K562 (cell line): ENCODE data around the gene ANKMY1. TPM values are rescaled to one million over a fixed set of nuclear protein-coding genes. Genes with fewer than 3 reads are reported as not detected.

Experiments
- ATAC-seq: fragments of 200-7000 bp; cut with Tn5 transposase; 3 replicates; pipeline ENCODE4 v1.9.1; 2020; ENCODE audit warnings: moderate library complexity
- BruUV-seq: library from RNA; stranded (reverse); fragments of 400-500 nt; replicated peaks from 2 replicates; lab custom pipeline; 2021; lab: Mats Ljungman, UMichigan
- CTCF ChIA-PET: fragments of 300-600 bp; formaldehyde crosslinking; extraction: SDS; loops from one replicate; lab custom pipeline; 2021; ENCODE audit warnings: low intra/inter-chr PET ratio; lab: Yijun Ruan, JAX
- POLR2A ChIA-PET: fragments of 300-600, 350-650 bp; sonication (Branson Sonifier 250); formaldehyde crosslinking; extraction: SDS; loops from one replicate; lab custom pipeline; 2021; ENCODE audit warnings: antibody characterized with exemption, inconsistent platforms; lab: Yijun Ruan, JAX
- DNase-seq, 4 experiments: peaks; one replicate each; pipeline versions ENCODE4 v3.0.0 to v3.0.0-alpha.2; 2011 to 2018; ENCODE audit warnings: low spot score in 3 of 4, mixed read lengths in 3 of 4; ENCODE audit errors: extremely low read depth in 1 of 4
- FAIRE-seq: peaks from 2 replicates; lab custom pipeline; 2011; peaks lifted over from hg19 to GRCh38; lab: Jason Lieb, UNC
- H2AFZ ChIP-seq: 2 replicates; pipeline ENCODE4 v1.6.0; 2011; ENCODE audit warnings: low read depth, low read length, control low read depth, inconsistent platforms
- H3K27ac ChIP-seq: fragments of 200-600 bp; 3 replicates; pipeline ENCODE4 v1.8.0; 2011; ENCODE audit warnings: low read depth, mild to moderate bottlenecking, control low read depth, inconsistent platforms, low read length, moderate library complexity, mixed read lengths; ENCODE audit errors: extremely low read depth
- H3K27me3 ChIP-seq, 2 experiments: fragments of 300-600 bp in 1 of 2; 2 replicates in 1 of 2; 3 replicates in 1 of 2; pipeline versions ENCODE4 v1.6.0 to v1.8.0; 2011; ENCODE audit warnings: inconsistent platforms in 2 of 2, low read length in 2 of 2, mild to moderate bottlenecking in 1 of 2, mixed read lengths in 1 of 2, moderate library complexity in 1 of 2; ENCODE audit not compliant: control insufficient read depth in 2 of 2, insufficient read depth in 2 of 2
- H3K36me3 ChIP-seq: fragments of 300-600 bp; 3 replicates; pipeline ENCODE4 v1.8.0; 2011; ENCODE audit warnings: mild to moderate bottlenecking, low read length, inconsistent platforms; ENCODE audit not compliant: control insufficient read depth, insufficient read depth
- H3K4me1 ChIP-seq, 2 experiments: fragments of 200-600 bp in 1 of 2; replicated peaks in 1 of 2; 2 replicates in 1 of 2; 3 replicates in 1 of 2; pipeline versions ENCODE4 v1.5.1 to v1.8.0; 2011; ENCODE audit warnings: inconsistent platforms in 2 of 2, low read length in 2 of 2, mild to moderate bottlenecking in 1 of 2, mixed read lengths in 1 of 2, moderate library complexity in 1 of 2; ENCODE audit not compliant: control insufficient read depth in 2 of 2, insufficient read depth in 2 of 2
- H3K4me2 ChIP-seq: 2 replicates; pipeline ENCODE4 v1.6.1; 2011; ENCODE audit warnings: low read length, control low read depth, inconsistent platforms, mixed read lengths; ENCODE audit not compliant: insufficient read depth
- H3K4me3 ChIP-seq: fragments of 200-600 bp; sonication (generic), shearing (Covaris generic); 2 replicates; pipeline ENCODE4 v1.5.1; 2016; ENCODE audit warnings: control low read depth, inconsistent platforms
- H3K79me2 ChIP-seq: fragments of 200-600 bp; 3 replicates; pipeline ENCODE4 v1.8.0; 2011; ENCODE audit warnings: low read length, inconsistent platforms; ENCODE audit not compliant: control insufficient read depth, insufficient read depth
- H3K9ac ChIP-seq, 2 experiments: 2 replicates each; pipeline versions ENCODE4 v1.6.0 to v1.6.1; 2011; ENCODE audit warnings: low read depth in 2 of 2, low read length in 2 of 2, control low read depth in 1 of 2, inconsistent platforms in 1 of 2, mild to moderate bottlenecking in 1 of 2, mixed read lengths in 1 of 2; ENCODE audit not compliant: insufficient read depth in 1 of 2
- H3K9me1 ChIP-seq: one replicate; pipeline ENCODE4 v1.6.0; 2011; ENCODE audit warnings: inconsistent platforms, mild to moderate bottlenecking, low read length, moderate library complexity; ENCODE audit not compliant: control insufficient read depth, insufficient read depth
- H3K9me3 ChIP-seq: replicated peaks from 2 replicates; pipeline ENCODE4 v1.5.1; 2011; ENCODE audit warnings: low read depth, low read length, inconsistent platforms; ENCODE audit not compliant: control insufficient read depth, insufficient read depth
- H4K20me1 ChIP-seq: replicated peaks from 2 replicates; pipeline ENCODE4 v1.6.1; 2011; ENCODE audit warnings: low read length, inconsistent platforms, mixed read lengths; ENCODE audit not compliant: control insufficient read depth, insufficient read depth
- FUS ChIP-seq: fragments of 200-400 bp; formaldehyde crosslinking; optimal IDR thresholded peaks from 2 replicates; pipeline ENCODE3; 2017; ENCODE audit warnings: low read depth, low read length
- PREB ChIP-seq: sonication (generic); formaldehyde crosslinking; IDR thresholded peaks from 2 replicates; pipeline ENCODE4 v1.8.1; 2023; ENCODE audit warnings: mild to moderate bottlenecking, missing genetic modification reagents
- RBM22 ChIP-seq: fragments of 200-400 bp; formaldehyde crosslinking; IDR thresholded peaks from 2 replicates; pipeline ENCODE4 v1.6.1; 2018; ENCODE audit warnings: low read length, low read depth; ENCODE audit not compliant: poor library complexity, severe bottlenecking
- XRCC3 ChIP-seq: fragments of 450-650 bp; IDR thresholded peaks from 2 replicates; pipeline ENCODE4 v1.6.1; 2017; ENCODE audit warnings: mild to moderate bottlenecking, moderate library complexity
- ZNF76 ChIP-seq: fragments of 250-450 bp; sonication (Bioruptor Pico); IDR thresholded peaks from 2 replicates; pipeline ENCODE4 v1.4.0; 2020; ENCODE audit warnings: mild to moderate bottlenecking, moderate library complexity, borderline replicate concordance
- WGBS: fragments of 100-300 bp; shearing (Covaris generic); methylation state at CpG from one replicate; pipeline ENCODE4 v1.1.6; 2016; ENCODE audit warnings: low coverage, mixed read lengths; ENCODE audit not compliant: insufficient coverage; ENCODE audit errors: missing lambda C conversion rate; 5-methylcytosine and 5-hydroxymethylcytosine counted together
- in situ Hi-C: fragments of 300-500 bp; cut with MboI; formaldehyde crosslinking; loops from 4 replicates; pipeline ENCODE4 v1.15.0; 2018; ENCODE audit warnings: inconsistent platforms, mixed read lengths
- intact Hi-C: fragments of 100-400 bp; cut with micrococcal nuclease; formaldehyde crosslinking; loops from 2 replicates; pipeline ENCODE4 v1.14.2; 2022
- polyA plus RNA-seq, 8 experiments: library from polyadenylated mRNA; depleted of rRNA in 4 of 8; stranded (reverse) in 5 of 8; unstranded in 3 of 8; fragments of >200 nt; fragmentation: Nextera tagmentation in 2 of 8; fragmentation: Illumina TruSeq in 1 of 8; extraction: Ambion mirVana in 2 of 8; extraction: Trizol in 1 of 8; gene quantifications; 2 replicates each; pipeline versions ENCODE4 v1.2.1 to v1.2.3, GENCODE V29; 2011 to 2014; ENCODE audit warnings: inconsistent platforms in 1 of 8, missing spikeins in 1 of 8
- total RNA-seq, 7 experiments: library from RNA; depleted of rRNA in 6 of 7; stranded (reverse); fragments of >200 nt in 6 of 7; fragmentation: Illumina TruSeq in 2 of 7; extraction: Trizol in 2 of 7; gene quantifications; 2 replicates each; pipeline versions ENCODE4 v1.2.1 to v1.2.3, GENCODE V29; 2011 to 2021; ENCODE audit warnings: low replicate concordance in 1 of 7

Gene ANKMY1
- total and polyA plus RNA-seq, 9 of the 15 experiments (the other 6 are each of a cell fraction or from before 2014, with no cell fraction given): 0.75 to 15.1 (median 11.7) TPM

- no TSS peak for BruUV-seq
- Histone ChIP-seq H3K36me3 (peaks cover 20% of the 10 kb centered on the region; the same call in 1 of the 3 replicates), H3K4me3 (no peak overlapping the region), H4K20me1 (no peaks in the 10 kb centered on the region), H3K4me2 (no peak overlapping the region), H2AFZ (no peak overlapping the region), H3K79me2 (no peaks in the 10 kb centered on the region), H3K4me1 (peaks cover 2 to 9% of the 10 kb centered on the region in 2 experiments; a peak in 2 of 5 replicates), H3K9me1 (no peaks in the 10 kb centered on the region), H3K27me3 (no peaks in the 10 kb centered on the region), H3K9ac (no peak overlapping the region; a peak in 1 of 4 replicates), H3K27ac (no peak overlapping the region), H3K9me3 (no peaks in the 10 kb centered on the region)
- no peak for DNase-seq
- intact Hi-C loops: loop anchor here (10.0 kb wide), 2 partner anchors 53 to 193 kb away; partner anchors contain the start of genes DUSP28 and RNPEPL1
- TF ChIP-seq RBM22: no peak
- no peak for TF ChIP-seq XRCC3
- TF ChIP-seq FUS: no peak
- TF ChIP-seq PREB (CRISPR knock-in tag): no peak
- no peak for TF ChIP-seq ZNF76 (CRISPR knock-in tag)
- 95% methylated on average over 13 of the region's 31 CpGs for WGBS
- POLR2A ChIA-PET: no interaction called here
- FAIRE-seq: no peak
- CTCF ChIA-PET: no interaction called here
- no peak for ATAC-seq
- in situ Hi-C loops: no loop called here
These were observed 46.3 kb downstream of the ANKMY1 start for GRCh38 chr2:240511351-240512108.
